Superior temporal gyrus (tissue), 1 donor: ENCODE data around the gene TEPSIN.

Experiments
- DNase-seq: peaks from one replicate; pipeline ENCODE4 v3.0.0-alpha.2; 2016; ENCODE audit errors: extremely low spot score

The TEPSIN gene

GRCh38 chr17:81238815-81239713 is at the start of gene TEPSIN, which contains the start of gene NDUFAF8:
Gene TEPSIN (minus strand): TSS chr17:81239055. CDS start chr17:81239033, 22 bp downstream.
Gene NDUFAF8 (plus strand): TSS chr17:81239318. CDS start chr17:81239364, 46 bp downstream.
- peak; percentile 100 for DNase-seq

GRCh38 chr17:81287741-81288430 is 49.0 kb upstream of the TEPSIN start:
- no peak for DNase-seq

- DNase-seq, result no peak
These were observed 48.3 kb upstream of the TEPSIN start for GRCh38 chr17:81287152-81287551.

DNA sequence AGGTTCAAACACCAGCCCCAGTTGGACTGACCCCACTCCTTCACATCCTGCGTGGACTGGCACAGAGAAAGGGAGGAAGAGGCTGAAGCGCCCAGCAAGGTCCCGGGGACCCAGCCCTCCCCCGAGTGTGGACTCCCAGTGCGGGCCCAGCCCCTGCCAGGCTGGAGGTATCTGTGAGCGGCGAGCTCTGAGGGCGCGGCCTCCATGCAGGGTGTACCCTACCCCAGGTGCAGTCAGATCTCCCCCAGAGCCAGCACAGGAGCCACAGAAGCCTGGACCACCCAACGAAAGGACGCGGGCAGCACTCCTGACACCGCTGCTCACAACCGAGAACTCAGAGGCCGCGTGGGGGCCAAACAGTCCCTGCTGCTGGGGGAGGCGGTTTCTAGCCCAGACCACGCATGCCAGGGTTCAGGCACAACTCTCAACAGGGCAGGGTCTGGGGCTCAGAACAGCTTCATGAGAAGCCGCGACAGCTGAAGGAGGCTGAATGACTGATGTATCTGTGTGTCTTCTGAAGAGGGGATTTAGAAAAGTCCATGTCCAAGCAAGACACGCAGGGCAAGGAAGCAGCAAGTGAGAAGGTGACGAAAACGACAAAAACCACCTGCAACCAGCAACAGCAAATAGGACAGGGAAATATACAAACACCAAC is 47.8 kb upstream of the TEPSIN start:
- DNase-seq, result no peak

- DNase-seq, result no peak
These were observed 47.0 kb upstream of the TEPSIN start for GRCh38 chr17:81285894-81286293.

DNA sequence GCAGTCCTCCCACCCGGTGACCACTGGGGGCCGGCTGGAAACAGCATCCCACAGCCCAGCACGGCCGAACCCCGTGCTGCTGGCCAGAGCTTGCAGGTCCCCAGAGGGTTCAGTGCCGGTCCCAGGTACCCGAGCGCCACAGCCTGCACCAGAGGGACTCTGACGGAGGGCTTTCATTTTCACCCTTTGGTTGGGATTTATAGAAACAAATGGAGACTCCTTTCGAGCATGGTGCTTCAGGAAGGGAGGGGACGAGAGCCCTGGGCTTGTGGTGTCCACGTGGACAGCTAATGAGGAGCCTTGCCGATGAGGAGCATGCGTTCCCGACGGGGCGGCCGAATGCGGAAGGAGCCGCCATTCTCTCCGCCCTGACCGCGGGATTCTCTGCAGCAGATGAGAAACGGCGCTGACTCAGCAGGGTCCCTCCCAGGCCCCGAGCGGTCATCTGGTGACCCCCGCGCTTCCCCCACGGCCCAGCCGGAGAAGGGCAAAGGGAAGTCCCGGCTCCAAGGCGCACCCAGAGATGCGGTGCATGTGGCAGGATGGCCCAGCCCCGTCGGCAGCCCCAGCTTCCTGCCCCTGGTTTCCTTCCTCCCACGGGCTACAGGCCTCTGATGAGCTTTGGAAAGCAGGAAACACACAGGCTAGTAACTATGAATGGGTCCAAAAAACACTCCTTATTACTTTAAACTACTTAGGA is 46.5 kb upstream of the TEPSIN start:
- DNase-seq, result no peak

GRCh38 chr17:81282876-81283275 is 44.0 kb upstream of the TEPSIN start:
- no peak for DNase-seq

GRCh38 chr17:81282141-81282540 is 43.3 kb upstream of the TEPSIN start:
- DNase-seq, result no peak

- no peak for DNase-seq
These were observed 41.7 kb upstream of the TEPSIN start for GRCh38 chr17:81280571-81280970.

GRCh38 chr17:81279278-81280275 is 40.7 kb upstream of the TEPSIN start:
- DNase-seq, result no peak

DNA sequence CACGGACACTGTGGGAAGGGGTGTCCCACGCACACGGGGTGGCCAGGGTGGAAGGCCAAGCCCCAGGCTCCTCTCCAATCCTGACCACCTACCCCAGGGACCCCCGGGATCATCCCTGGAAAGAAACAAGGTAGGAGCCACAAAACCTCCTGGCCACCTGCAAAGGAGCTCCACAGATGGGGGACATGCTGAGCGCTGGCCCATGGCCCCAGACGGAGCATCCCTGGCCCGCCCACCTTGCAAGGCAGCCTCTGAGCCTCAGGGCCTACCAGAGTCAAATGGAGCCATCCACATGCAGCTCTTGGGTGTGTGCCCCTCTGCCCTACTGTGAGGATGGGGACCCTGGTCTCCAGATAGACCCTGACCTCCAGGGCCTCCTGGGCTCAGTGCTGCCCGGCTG is 40.0 kb upstream of the TEPSIN start:
- no peak for DNase-seq

- DNase-seq, result no peak
These were observed 39.3 kb upstream of the TEPSIN start for GRCh38 chr17:81277946-81278693.

DNA sequence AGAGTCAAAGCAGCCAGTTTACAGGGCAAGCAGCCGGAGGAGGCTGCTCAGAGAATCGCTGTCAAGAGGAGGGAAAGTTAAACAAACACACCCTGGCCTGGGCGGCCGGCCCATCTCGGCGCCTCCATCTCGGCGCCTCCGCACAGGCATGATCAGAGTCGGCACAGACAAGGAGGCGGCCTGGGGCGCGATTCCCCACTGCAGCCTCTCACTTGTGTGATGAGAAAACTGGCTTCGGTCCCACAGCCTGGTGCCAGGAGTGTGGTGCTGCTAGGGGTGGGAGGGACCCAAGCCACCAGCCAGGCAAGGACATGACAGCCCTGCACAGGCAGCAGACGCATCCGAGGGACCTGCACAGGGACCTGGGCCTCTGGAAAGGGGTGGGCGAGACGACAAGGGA is 38.6 kb upstream of the TEPSIN start:
- DNase-seq, result peak; percentile 69

DNA sequence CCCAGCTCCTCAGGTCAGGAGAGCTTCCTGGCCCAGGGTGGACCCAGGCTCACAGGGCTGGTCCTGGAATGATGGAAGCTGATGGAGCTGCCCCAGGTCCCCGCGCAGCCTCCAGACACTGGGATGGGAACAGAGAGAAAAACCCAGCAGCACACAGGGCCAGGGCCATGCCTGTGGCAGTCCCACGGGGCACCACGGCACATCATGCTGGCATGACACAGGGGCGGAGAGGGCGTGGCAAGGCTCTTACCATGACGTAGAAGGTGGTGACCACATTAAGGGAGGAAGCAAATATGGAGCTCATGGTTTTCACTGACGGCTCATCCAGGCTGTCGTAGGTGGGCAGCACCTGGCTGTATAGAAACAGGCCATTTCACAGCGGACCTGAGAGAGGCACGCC is 37.9 kb upstream of the TEPSIN start:
- no peak for DNase-seq

- no peak for DNase-seq
These were observed 35.6 kb upstream of the TEPSIN start for GRCh38 chr17:81274471-81274855.

DNA sequence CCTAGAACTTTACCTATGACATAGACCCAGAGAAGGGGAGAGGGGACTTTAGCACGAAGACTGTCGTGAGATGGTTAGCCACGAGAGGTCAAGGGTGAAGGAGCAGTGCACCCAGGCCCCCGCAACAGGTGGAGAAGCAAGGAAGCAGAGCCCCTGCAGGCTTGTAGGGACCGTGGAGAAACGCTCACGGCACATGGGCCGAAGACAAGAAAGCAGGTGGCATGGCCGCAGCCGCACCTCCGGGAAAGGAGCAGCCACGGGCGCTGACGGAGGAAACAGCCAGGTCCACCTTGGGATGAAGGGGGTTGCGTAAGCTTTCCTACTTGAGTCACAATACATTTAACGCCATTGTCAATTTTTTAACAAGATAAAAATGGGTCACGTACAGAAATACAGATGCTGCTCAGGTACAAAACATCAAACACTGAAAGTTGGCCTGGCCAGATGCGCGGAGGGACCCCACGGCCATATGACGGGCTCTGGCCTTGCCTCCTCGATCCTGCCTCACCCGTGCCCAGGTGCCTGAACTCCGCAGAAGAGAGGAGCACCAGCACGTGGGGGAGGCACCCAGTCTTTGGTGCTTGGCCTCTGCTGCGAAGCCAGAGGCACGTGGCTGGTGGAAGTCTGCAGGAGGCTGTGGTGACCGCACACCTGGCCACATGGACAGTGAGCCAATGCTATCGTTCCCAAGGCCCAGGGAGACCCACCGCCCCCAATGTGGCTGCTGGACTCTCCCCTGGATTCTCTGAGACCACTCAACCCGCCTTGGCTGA is 35.0 kb upstream of the TEPSIN start:
- no peak for DNase-seq

- DNase-seq, result no peak
These were observed 33.8 kb upstream of the TEPSIN start for GRCh38 chr17:81272616-81273015.

DNA sequence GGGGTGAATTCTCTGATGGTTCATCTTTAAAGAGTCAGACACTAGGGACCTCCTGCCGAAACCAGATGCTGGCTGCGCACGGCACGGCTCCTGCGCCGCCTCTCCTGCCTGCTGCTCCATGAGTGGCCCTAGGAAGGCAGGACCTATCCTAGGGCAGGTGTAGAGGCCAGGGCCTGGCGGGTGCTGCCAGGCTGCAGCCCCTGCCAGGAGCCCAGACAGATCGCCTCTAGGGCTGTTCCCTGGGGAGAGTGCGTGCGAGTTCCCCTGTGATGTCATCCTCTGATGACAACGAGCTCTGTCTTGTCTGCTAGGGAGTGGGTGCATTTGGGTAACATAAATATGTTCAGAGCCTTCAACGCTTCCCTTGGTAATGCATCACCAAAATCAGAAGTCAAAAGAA is 32.4 kb upstream of the TEPSIN start:
- no peak for DNase-seq

GRCh38 chr17:81270279-81270678 is 31.4 kb upstream of the TEPSIN start:
- DNase-seq, result no peak
